PC-3 (cell line): Measurements from ENCODE around the gene CCNI. TPM values are rescaled to one million over a fixed set of nuclear protein-coding genes. Genes with fewer than 3 reads are reported as not detected.
A peak's percentile ranks its signal among the peaks of the same experiment; 100 is the strongest.

Experiments
- ATAC-seq: fragments of 200-7000 bp; cut with Tn5 transposase; 2 replicates; pipeline ENCODE4 v1.9.1; 2020; ENCODE audit warnings: mild to moderate bottlenecking, moderate library complexity
- BruUV-seq: library from RNA; stranded (reverse); fragments of 400-500 nt; replicated peaks from 2 replicates; lab custom pipeline; 2021; lab: Mats Ljungman, UMichigan
- CTCF ChIA-PET: fragments of 300-600 bp; sonication (Branson Sonifier 250); formaldehyde crosslinking; loops from one replicate; lab custom pipeline; 2022; ENCODE audit warnings: antibody characterized with exemption; lab: Charles Lee
- POLR2A ChIA-PET: fragments of 300-600 bp; sonication (Branson Sonifier 250); formaldehyde crosslinking; loops from one replicate; lab custom pipeline; 2022; ENCODE audit warnings: antibody characterized with exemption; ENCODE audit not compliant: unreplicated experiment; lab: Charles Lee
- DNase-seq: peaks from one replicate; pipeline ENCODE4 v3.0.0-alpha.2; 2015
- H2AFZ ChIP-seq: fragments of 300-600 bp; sonication (generic); 2 replicates; pipeline ENCODE4 v1.6.0; 2016; ENCODE audit warnings: antibody characterized with exemption, low read length
- H3F3A ChIP-seq: fragments of 300-600 bp; sonication (generic); one replicate; pipeline ENCODE4 v1.6.0; 2017; ENCODE audit warnings: antibody characterized with exemption, low read length, control low read depth, mild to moderate bottlenecking; ENCODE audit not compliant: unreplicated experiment
- H3K27ac ChIP-seq: fragments of 300-600 bp; sonication (generic); 2 replicates; pipeline ENCODE4 v1.5.1; 2016; ENCODE audit warnings: mild to moderate bottlenecking, low read length
- H3K27me3 ChIP-seq: fragments of 300-600 bp; sonication (generic); 2 replicates; pipeline ENCODE4 v1.6.1; 2016; ENCODE audit warnings: low read length, mixed read lengths
- H3K36me3 ChIP-seq: fragments of 300-600 bp; sonication (generic); 2 replicates; pipeline ENCODE4 v1.6.1; 2016; ENCODE audit warnings: low read depth, mixed run types, low read length, mixed read lengths
- H3K4me1 ChIP-seq: fragments of 300-600 bp; sonication (generic); 2 replicates; pipeline ENCODE4 v1.5.1; 2016; ENCODE audit warnings: low read length; ENCODE audit not compliant: insufficient read depth
- H3K4me2 ChIP-seq: fragments of 300-600 bp; sonication (generic); 2 replicates; pipeline ENCODE4 v1.6.0; 2016; ENCODE audit warnings: low read length
- H3K4me3 ChIP-seq: fragments of 300-600 bp; sonication (generic); 2 replicates; pipeline ENCODE4 v1.5.1; 2016; ENCODE audit warnings: mild to moderate bottlenecking, low read length, mixed read lengths
- H3K79me2 ChIP-seq: fragments of 300-600 bp; sonication (generic); 2 replicates; pipeline ENCODE4 v1.6.1; 2017; ENCODE audit warnings: low read length, mixed read lengths
- H3K9ac ChIP-seq: fragments of 300-600 bp; sonication (generic); 2 replicates; pipeline ENCODE4 v1.6.0; 2016; ENCODE audit warnings: mild to moderate bottlenecking, low read length
- H3K9me2 ChIP-seq: fragments of 300-600 bp; sonication (generic); replicated peaks from 2 replicates; pipeline ENCODE4 v1.6.1; 2016; ENCODE audit warnings: mixed run types, low read length, mixed read lengths
- H3K9me3 ChIP-seq: fragments of 300-600 bp; sonication (generic); 2 replicates; pipeline ENCODE4 v1.6.1; 2016; ENCODE audit warnings: low read length, mixed read lengths
- H4K20me1 ChIP-seq: fragments of 300-600 bp; sonication (generic); 2 replicates; pipeline ENCODE4 v1.6.1; 2016; ENCODE audit warnings: low read length, mixed read lengths
- EZH2 ChIP-seq: fragments of 300-600 bp; sonication (generic); IDR thresholded peaks from one replicate; pipeline ENCODE4 v1.6.1; 2017; ENCODE audit warnings: antibody characterized with exemption, mild to moderate bottlenecking, low read length; ENCODE audit not compliant: unreplicated experiment
- EZH2phosphoT487 ChIP-seq: fragments of 300-600 bp; sonication (generic); IDR thresholded peaks from 2 replicates; pipeline ENCODE4 v1.6.1; 2018; ENCODE audit warnings: mild to moderate bottlenecking, antibody characterized with exemption, low read length, borderline replicate concordance
- intact Hi-C: fragments of 100-400 bp; cut with micrococcal nuclease; formaldehyde crosslinking; loops from 2 replicates; pipeline ENCODE4 v1.9.0; 2023
- total RNA-seq: library from RNA; depleted of rRNA; stranded (reverse); fragments of >200 nt; gene quantifications from 2 replicates; pipeline ENCODE4 v1.2.3, GENCODE V29; 2014
- TF ChIP-seq, protein P1 (sequence below): fragments of 300-600 bp; sonication (generic); conservative IDR thresholded peaks from 2 replicates; pipeline ENCODE4 v1.5.1; 2017; ENCODE audit warnings: antibody characterized with exemption, low read depth, mild to moderate bottlenecking, low read length

The CCNI gene
- total RNA-seq, 1 experiment from 2014 or later: 60.1 TPM

DNA sequence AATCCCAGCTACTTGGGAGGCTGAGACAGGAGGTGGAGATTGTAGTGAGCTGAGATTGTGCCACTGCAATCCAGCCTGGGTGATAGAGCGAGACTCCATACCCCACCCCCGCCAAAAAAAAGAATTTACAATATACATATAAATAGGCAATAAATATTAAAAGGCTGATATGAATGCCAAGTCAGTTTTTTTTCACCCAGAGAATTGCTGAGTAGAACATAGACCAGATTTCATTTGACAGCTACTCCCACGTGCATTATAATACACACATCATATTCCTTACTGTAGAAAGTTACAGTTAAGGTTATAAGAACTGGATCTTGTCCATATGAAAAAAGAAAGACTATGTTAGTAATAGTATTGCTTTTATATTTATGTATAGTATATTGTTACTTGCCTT lies 18.7 kb upstream of the CCNI start:
- Histone ChIP-seq H3K27me3 (no peaks in the 10 kb centered on the region), H3K79me2 (no peaks in the 10 kb centered on the region), H3K4me3 (no peak overlapping the region), H4K20me1 (no peaks in the 10 kb centered on the region), H3K4me2 (no peak overlapping the region), H3F3A (no peaks in the 10 kb centered on the region), H3K9me2 (no peaks in the 10 kb centered on the region), H2AFZ (no peak overlapping the region), H3K9me3 (no peaks in the 10 kb centered on the region), H3K36me3 (no peaks in the 10 kb centered on the region), H3K27ac (no peak overlapping the region), H3K4me1 (peaks cover 15% of the 10 kb centered on the region), H3K9ac (no peak overlapping the region)
- ATAC-seq (no peak), DNase-seq (no peak)
- ChIA-PET CTCF (no interaction called here), POLR2A (no interaction called here)
- TF ChIP-seq, protein P1, sequence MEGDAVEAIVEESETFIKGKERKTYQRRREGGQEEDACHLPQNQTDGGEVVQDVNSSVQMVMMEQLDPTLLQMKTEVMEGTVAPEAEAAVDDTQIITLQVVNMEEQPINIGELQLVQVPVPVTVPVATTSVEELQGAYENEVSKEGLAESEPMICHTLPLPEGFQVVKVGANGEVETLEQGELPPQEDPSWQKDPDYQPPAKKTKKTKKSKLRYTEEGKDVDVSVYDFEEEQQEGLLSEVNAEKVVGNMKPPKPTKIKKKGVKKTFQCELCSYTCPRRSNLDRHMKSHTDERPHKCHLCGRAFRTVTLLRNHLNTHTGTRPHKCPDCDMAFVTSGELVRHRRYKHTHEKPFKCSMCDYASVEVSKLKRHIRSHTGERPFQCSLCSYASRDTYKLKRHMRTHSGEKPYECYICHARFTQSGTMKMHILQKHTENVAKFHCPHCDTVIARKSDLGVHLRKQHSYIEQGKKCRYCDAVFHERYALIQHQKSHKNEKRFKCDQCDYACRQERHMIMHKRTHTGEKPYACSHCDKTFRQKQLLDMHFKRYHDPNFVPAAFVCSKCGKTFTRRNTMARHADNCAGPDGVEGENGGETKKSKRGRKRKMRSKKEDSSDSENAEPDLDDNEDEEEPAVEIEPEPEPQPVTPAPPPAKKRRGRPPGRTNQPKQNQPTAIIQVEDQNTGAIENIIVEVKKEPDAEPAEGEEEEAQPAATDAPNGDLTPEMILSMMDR: no peak
- TF ChIP-seq EZH2phosphoT487 (no peak), EZH2 (no peak)
- intact Hi-C loops: no loop called here
- no TSS peak for BruUV-seq

DNA sequence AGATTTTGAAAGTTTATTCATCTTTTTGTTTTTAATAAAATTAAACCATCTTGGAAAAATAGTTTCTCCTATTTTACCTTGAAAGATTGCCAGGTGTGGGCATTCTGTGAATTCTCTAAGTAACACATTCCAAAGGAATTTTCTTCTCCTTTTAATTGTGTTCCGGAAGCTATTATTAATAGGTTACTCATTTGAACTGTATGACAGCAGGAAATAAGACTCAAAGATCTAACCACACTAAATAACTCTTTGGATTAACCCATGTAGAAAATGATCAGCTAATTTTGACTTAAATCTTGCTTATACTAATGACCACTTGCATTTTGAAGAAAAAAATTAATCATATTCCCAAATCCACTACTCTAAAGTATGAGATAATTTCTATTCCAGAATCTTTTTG lies 17.6 kb upstream of the CCNI start:
- no peak overlapping the region for H3K4me2 ChIP-seq
- POLR2A ChIA-PET: interaction anchor here (0.6 kb wide), 1 partner anchor 65 kb away, joined by 3 read pairs; no protein-coding TSS in a partner anchor
- no TSS peak for BruUV-seq

DNA sequence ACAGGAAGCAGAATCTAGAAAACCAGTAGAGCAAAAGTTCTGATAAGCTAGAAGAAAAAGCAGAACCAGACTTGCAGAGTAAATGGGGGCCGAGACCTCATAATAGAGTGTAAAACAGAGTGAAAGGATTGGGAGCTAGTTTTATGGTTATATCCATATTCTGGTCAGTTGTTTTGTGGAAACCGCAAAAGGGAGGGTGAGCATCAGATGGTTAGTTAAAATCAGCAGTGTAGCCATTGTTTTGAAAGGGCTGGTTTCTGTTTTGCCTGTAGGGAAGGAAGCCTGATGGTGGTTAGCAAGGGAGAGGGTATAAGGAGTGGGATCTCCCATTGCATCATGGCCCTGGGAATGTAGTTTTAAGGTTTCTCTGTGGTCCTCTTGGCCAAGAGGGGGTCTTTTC lies 17.2 kb upstream of the CCNI start:
- Histone ChIP-seq H3K27me3 (no peaks in the 10 kb centered on the region), H3F3A (no peaks in the 10 kb centered on the region), H3K4me3 (no peak overlapping the region), H3K4me1 (peaks cover 15% of the 10 kb centered on the region), H3K9me2 (no peaks in the 10 kb centered on the region), H4K20me1 (no peaks in the 10 kb centered on the region), H3K79me2 (no peaks in the 10 kb centered on the region), H2AFZ (0 out of 2 replicates have a peak overlapping the region, but pooled peaks have one; percentile 22), H3K36me3 (no peaks in the 10 kb centered on the region), H3K9me3 (no peaks in the 10 kb centered on the region), H3K4me2 (no peak overlapping the region), H3K9ac (no peak overlapping the region), H3K27ac (no peak overlapping the region)
- CTCF ChIA-PET: no interaction called here
- peak; percentile 4 for DNase-seq
- intact Hi-C loops: no loop called here
- BruUV-seq: no TSS peak
- POLR2A ChIA-PET: no interaction called here
- TF ChIP-seq EZH2: no peak
- TF ChIP-seq, protein P1: no peak
- TF ChIP-seq EZH2phosphoT487: no peak
- ATAC-seq: peak; percentile 31; the same call in 1 of the 2 replicates

More for the DNA sequence above, 17.6 kb upstream of the CCNI start:
- Histone ChIP-seq H3K36me3 (no peaks in the 10 kb centered on the region), H3K4me3 (no peak overlapping the region), H2AFZ (0 out of 2 replicates have a peak overlapping the region, but pooled peaks have one; percentile 22), H3K9me2 (no peaks in the 10 kb centered on the region), H3F3A (no peaks in the 10 kb centered on the region), H3K27me3 (no peaks in the 10 kb centered on the region), H3K9me3 (no peaks in the 10 kb centered on the region), H3K27ac (no peak overlapping the region), H3K79me2 (no peaks in the 10 kb centered on the region), H4K20me1 (no peaks in the 10 kb centered on the region), H3K4me1 (peaks cover 15% of the 10 kb centered on the region), H3K9ac (no peak overlapping the region)
- TF ChIP-seq EZH2phosphoT487 (no peak), EZH2 (no peak)
- TF ChIP-seq, protein P1: no peak
- CTCF ChIA-PET: no interaction called here
- ATAC-seq (peak; percentile 44; the same call in 1 of the 2 replicates), DNase-seq (peak; percentile 40)
- intact Hi-C loops: no loop called here
